ENCODE measurements around the gene PWWP2B.

The PWWP2B gene

DNA sequence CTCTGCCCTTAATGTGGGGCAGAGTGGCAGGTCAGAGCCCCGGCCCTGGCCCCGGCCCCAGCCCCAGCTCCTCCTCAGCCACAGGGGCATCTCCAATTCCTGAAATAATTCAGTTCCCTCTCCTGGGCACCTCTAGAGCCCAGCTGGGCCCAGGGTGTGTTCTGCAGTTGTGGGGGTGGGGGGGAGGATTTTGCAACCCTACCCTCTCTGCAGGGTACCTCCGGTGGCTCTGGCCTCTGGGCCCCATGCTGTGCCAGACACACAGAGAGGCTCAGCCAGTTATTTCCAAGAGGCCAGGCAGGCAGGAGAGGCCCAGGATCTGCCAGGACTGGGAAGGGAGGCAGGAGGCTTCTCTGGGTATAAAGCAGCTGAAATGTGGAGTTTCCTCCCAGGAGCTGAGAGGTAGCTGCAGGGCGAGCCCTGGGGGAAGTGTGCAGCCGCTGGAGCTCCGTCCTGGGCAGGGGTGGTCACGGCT is 47.9 kb downstream of the PWWP2B start:
- no peak overlapping the region for H3K4me3 ChIP-seq
- no peak for DNase-seq
- H3K36me3 ChIP-seq = no peaks in the 10 kb centered on the region
- H3K4me1 ChIP-seq = peaks cover 0 to 22% (median 10%) of the 10 kb centered on the region in 4 donors
- intact Hi-C loops (cut with DNase I; ENCODE audit: low total_unique reads) = no loop called here
- no peak overlapping the region for H3K27ac ChIP-seq
- no peaks in the 10 kb centered on the region for H3K27me3 ChIP-seq
- TF ChIP-seq, protein P1, sequence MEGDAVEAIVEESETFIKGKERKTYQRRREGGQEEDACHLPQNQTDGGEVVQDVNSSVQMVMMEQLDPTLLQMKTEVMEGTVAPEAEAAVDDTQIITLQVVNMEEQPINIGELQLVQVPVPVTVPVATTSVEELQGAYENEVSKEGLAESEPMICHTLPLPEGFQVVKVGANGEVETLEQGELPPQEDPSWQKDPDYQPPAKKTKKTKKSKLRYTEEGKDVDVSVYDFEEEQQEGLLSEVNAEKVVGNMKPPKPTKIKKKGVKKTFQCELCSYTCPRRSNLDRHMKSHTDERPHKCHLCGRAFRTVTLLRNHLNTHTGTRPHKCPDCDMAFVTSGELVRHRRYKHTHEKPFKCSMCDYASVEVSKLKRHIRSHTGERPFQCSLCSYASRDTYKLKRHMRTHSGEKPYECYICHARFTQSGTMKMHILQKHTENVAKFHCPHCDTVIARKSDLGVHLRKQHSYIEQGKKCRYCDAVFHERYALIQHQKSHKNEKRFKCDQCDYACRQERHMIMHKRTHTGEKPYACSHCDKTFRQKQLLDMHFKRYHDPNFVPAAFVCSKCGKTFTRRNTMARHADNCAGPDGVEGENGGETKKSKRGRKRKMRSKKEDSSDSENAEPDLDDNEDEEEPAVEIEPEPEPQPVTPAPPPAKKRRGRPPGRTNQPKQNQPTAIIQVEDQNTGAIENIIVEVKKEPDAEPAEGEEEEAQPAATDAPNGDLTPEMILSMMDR (IDR thresholded peaks at IDR 0.05) = no peak
- H3K9me3 ChIP-seq = no peaks in the 10 kb centered on the region

DNA sequence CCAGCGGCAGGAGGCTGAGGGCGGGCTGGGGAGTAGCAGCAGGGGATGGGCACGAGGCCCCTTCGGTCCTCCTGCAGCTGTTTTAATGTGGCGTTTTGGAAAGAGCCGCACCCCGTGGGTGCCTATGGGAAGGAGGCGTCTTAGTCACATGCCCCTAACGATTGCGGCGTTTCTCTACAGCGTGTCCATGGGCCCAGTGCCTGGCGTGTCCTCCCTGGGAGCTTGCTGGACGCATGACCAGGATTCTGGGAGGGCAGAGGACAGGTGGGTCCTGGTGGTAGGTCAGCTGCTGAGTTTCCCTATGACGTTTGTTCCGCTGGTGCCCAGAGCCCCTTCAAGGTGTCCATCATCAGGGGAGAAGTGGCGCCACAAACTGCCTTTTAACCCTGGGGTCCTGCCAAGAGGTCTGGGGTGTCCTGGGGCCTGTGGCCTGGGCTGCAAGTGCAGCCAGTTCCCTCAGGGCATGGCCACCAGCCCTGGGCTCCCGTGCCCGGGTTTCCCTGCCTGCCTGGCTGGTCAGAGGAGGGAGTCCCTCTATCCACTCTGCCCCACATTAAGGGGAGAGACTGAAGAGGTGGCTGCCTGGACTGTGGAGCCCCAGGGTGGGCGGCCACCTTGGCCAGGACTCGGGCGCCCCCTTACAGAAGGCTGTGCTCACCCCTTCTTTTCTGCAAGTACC is 48.7 kb downstream of the PWWP2B start:
- intact Hi-C loops (cut with DNase I; ENCODE audit: low total_unique reads) = no loop called here
- peaks cover 0 to 22% (median 10%) of the 10 kb centered on the region in 4 donors for H3K4me1 ChIP-seq
- TF ChIP-seq, protein P1 (IDR thresholded peaks at IDR 0.05) = no peak
- DNase-seq = no peak
- no peak overlapping the region for H3K27ac ChIP-seq
- H3K9me3 ChIP-seq = no peaks in the 10 kb centered on the region
- no peak overlapping the region for H3K4me3 ChIP-seq
- H3K27me3 ChIP-seq = no peaks in the 10 kb centered on the region
- no peaks in the 10 kb centered on the region for H3K36me3 ChIP-seq

DNA sequence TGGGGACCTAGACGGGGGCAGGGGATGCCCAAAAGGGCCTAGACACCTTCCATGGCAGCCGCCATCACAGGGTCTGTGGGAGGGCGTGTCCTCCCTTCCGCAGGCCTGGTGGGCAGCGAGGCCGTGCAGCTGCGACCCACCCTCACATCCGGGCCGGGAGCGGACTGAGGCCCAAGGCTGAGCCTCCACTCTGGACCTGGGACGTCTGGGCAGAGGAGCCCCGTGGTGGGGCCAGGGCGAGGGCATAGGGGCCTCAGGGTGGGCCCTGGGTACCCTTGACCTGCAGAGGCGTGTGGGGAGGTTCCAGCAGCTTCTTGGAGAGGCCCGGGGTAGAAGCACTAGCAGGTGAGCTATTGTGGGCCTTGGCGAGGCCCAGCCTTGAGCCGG is 49.2 kb downstream of the PWWP2B start:
- no peak overlapping the region for H3K4me3 ChIP-seq
- H3K36me3 ChIP-seq = no peaks in the 10 kb centered on the region
- TF ChIP-seq, protein P1 (IDR thresholded peaks at IDR 0.05) = no peak
- no peaks in the 10 kb centered on the region for H3K27me3 ChIP-seq
- no peaks in the 10 kb centered on the region for H3K9me3 ChIP-seq
- no peak for DNase-seq
- H3K4me1 ChIP-seq = peaks cover 0 to 22% (median 10%) of the 10 kb centered on the region in 4 donors
- intact Hi-C loops (cut with DNase I; ENCODE audit: low total_unique reads) = no loop called here
- H3K27ac ChIP-seq = no peak overlapping the region

DNA sequence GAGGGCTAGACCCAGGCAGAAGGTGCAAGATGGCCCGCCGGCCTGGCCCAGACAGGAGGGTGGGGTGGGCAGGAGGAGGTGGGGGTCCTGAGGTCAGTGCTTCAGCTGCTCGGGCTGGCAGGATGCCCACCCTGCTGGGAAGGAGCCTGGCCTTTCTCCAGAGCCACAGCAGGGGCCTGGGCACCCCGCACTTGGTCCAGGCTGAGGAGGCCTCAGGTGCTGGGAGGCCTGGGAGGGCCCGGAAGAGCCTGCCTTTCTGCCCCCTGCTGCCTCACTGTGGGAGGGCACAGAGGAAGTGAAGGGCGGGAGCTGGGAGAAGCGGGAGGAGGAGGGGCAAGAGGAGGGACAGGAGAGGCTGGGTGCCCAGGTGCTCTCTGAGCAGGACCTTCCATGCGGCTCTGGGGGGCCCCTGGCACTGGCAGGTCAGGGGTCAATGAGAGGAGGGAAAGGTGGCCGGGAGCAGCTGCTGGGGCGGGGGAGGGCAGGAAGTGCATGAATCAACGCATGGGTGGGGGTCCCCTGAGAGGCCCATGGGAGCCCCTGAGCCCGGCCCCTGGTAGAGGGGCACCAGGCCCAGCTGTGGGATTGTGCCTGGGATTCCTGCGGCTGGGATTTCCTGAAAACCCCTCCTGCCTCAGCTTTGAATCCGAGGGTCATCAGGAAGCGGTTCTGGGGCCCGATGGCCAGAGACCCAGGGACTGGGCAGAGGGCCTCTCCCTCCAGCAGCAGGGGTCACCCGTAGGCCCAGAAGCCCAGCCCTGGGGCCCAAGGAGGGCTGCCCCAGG is 49.9 kb downstream of the PWWP2B start:
- intact Hi-C loops (cut with DNase I; ENCODE audit: low total_unique reads) = no loop called here
- H3K4me1 ChIP-seq = peaks cover 0 to 22% (median 10%) of the 10 kb centered on the region in 4 donors
- no peak for DNase-seq
- H3K27me3 ChIP-seq = no peaks in the 10 kb centered on the region
- no peak overlapping the region for H3K4me3 ChIP-seq
- H3K36me3 ChIP-seq = no peaks in the 10 kb centered on the region
- TF ChIP-seq, protein P1 (IDR thresholded peaks at IDR 0.05) = peak; percentile 16 to 18
- H3K27ac ChIP-seq = peak overlapping the region in 1 of 2 donors; percentile 50
- H3K9me3 ChIP-seq = no peaks in the 10 kb centered on the region

DNA sequence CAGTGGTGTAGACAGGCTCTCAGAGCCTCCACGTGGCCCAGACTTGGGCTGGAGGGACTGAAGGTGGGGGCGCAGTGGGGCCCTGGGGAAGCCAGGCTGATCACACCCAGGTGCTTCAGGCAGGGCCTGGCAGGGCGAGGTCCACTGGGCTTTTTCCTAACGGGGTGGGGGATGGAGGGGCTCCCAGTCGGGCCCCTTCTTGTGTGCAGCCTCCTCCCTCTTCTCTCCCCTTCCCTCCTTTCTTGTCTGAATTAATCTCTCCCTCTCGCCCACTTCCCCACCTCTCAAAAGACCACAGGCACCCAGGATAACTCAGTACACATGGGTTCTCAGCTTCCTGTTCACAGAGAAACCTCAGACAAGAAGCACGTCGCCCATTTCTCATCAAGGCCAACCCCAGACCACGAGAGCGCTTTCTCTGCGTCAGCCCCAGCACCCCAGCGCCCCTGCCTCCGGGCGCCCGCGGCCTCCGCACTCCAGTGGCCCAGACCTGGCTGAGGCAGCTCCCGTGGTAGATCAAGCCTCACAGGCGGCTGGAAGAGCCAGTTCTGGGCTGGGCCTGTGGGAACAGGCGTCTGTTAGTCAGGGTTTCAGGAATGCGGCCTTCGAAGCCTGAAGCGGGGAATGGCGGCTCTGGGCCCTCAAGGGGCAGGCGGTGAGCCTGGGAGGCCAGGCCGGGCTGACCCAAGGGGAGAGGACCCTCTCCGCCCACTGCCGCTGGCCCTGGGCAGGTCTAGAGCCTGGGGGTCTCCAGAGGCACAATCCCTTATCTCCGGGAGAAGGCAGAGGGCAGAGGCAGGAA is 50.6 kb downstream of the PWWP2B start:
- H3K4me1 ChIP-seq = peaks cover 0 to 25% (median 12%) of the 10 kb centered on the region in 4 donors
- DNase-seq = no peak

More for the DNA sequence above, 50.6 kb downstream of the PWWP2B start:
- TF ChIP-seq, protein P1 (IDR thresholded peaks at IDR 0.05) = no peak
- Histone ChIP-seq H3K36me3 (no peaks in the 10 kb centered on the region), H3K9me3 (no peaks in the 10 kb centered on the region), H3K27me3 (no peaks in the 10 kb centered on the region), H3K27ac (peak overlapping the region; percentile 11 to 50), H3K4me3 (no peak overlapping the region)
- intact Hi-C loops (cut with DNase I; ENCODE audit: low total_unique reads) = no loop called here
